Measurements from ENCODE around the gene BTNL3. TPM values are rescaled to one million over a fixed set of nuclear protein-coding genes. Genes with fewer than 3 reads are reported as not detected.
A peak's percentile ranks its signal among the peaks of the same experiment; 100 is the strongest.
"Not testable (repeated sequence)": the region's sequence is repeated elsewhere in the genome, so short reads cannot be mapped to it uniquely, and the experiment has no call there.

Gene BTNL3
- total and polyA plus RNA-seq, 2 donors, result 0.04 TPM; not detected in 1

- H3K27ac ChIP-seq (ENCODE audit: low read depth), result no peak overlapping the region
- H3K4me3 ChIP-seq (ENCODE audit: low read depth, low read length), result no peak overlapping the region
- no peak for DNase-seq (ENCODE audit: extremely low spot score)
- no peaks in the 10 kb centered on the region for H3K36me3 ChIP-seq (ENCODE audit: insufficient read depth)
- WGBS, result 58% methylated on average over 10 of the region's 10 CpGs
- H3K4me1 ChIP-seq (ENCODE audit: insufficient read depth), result no peaks in the 10 kb centered on the region
Observed at GRCh38 chr5:181045316-181045715, 56.7 kb downstream of the BTNL3 start.

GRCh38 chr5:181045857-181046256, 57.2 kb downstream of the BTNL3 start:
- not testable (repeated sequence) for DNase-seq (ENCODE audit: extremely low spot score); H3K27ac ChIP-seq (ENCODE audit: low read depth); H3K4me1 ChIP-seq (ENCODE audit: insufficient read depth); H3K36me3 ChIP-seq (ENCODE audit: insufficient read depth); H3K4me3 ChIP-seq (ENCODE audit: low read depth, low read length)
- 0% methylated on average over 1 of the region's 1 CpG for WGBS

GRCh38 chr5:181047288-181047687, 58.6 kb downstream of the BTNL3 start:
- DNase-seq (ENCODE audit: extremely low spot score), result no peak
- H3K4me1 ChIP-seq (ENCODE audit: insufficient read depth), result no peaks in the 10 kb centered on the region
- no peaks in the 10 kb centered on the region for H3K36me3 ChIP-seq (ENCODE audit: insufficient read depth)
- 73% methylated on average over 2 of the region's 2 CpGs for WGBS
- no peak overlapping the region for H3K27ac ChIP-seq (ENCODE audit: low read depth)
- no peak overlapping the region for H3K4me3 ChIP-seq (ENCODE audit: low read depth, low read length)

GRCh38 chr5:181047921-181048320, 59.3 kb downstream of the BTNL3 start:
- H3K27ac ChIP-seq (ENCODE audit: low read depth), result no peak overlapping the region
- no peak for DNase-seq (ENCODE audit: extremely low spot score)
- no peaks in the 10 kb centered on the region for H3K4me1 ChIP-seq (ENCODE audit: insufficient read depth)
- H3K36me3 ChIP-seq (ENCODE audit: insufficient read depth), result no peaks in the 10 kb centered on the region
- H3K4me3 ChIP-seq (ENCODE audit: low read depth, low read length), result no peak overlapping the region
- 90% methylated on average over 15 of the region's 15 CpGs for WGBS

GRCh38 chr5:181050016-181050415, 61.4 kb downstream of the BTNL3 start:
- H3K36me3 ChIP-seq (ENCODE audit: insufficient read depth), result no peaks in the 10 kb centered on the region
- H3K4me3 ChIP-seq (ENCODE audit: low read depth, low read length), result no peak overlapping the region
- H3K4me1 ChIP-seq (ENCODE audit: insufficient read depth), result no peaks in the 10 kb centered on the region
- H3K27ac ChIP-seq (ENCODE audit: low read depth), result no peak overlapping the region
- no peak for DNase-seq (ENCODE audit: extremely low spot score)
- WGBS, result 89% methylated on average over 5 of the region's 5 CpGs

GRCh38 chr5:181051841-181052671, 63.4 kb downstream of the BTNL3 start:
- no peak for DNase-seq (ENCODE audit: extremely low spot score)
- Histone ChIP-seq H3K27ac (ENCODE audit: low read depth) (no peak overlapping the region), H3K4me3 (ENCODE audit: low read depth, low read length) (peak overlapping the region; percentile 55), H3K4me1 (ENCODE audit: insufficient read depth) (no peaks in the 10 kb centered on the region), H3K36me3 (ENCODE audit: insufficient read depth) (no peaks in the 10 kb centered on the region)
- WGBS, result 17% methylated on average over 27 of the region's 27 CpGs

GRCh38 chr5:181052672-181053487, 64.2 kb downstream of the BTNL3 start:
- Histone ChIP-seq H3K36me3 (ENCODE audit: insufficient read depth) (no peaks in the 10 kb centered on the region), H3K4me3 (ENCODE audit: low read depth, low read length) (peak overlapping the region; percentile 55), H3K27ac (ENCODE audit: low read depth) (no peak overlapping the region), H3K4me1 (ENCODE audit: insufficient read depth) (no peaks in the 10 kb centered on the region)
- WGBS, result under 1% methylated on average over 119 of the region's 120 CpGs
- no peak for DNase-seq (ENCODE audit: extremely low spot score)

- H3K4me1 ChIP-seq (ENCODE audit: insufficient read depth), result no peaks in the 10 kb centered on the region
- peak overlapping the region; percentile 55 for H3K4me3 ChIP-seq (ENCODE audit: low read depth, low read length)
- H3K27ac ChIP-seq (ENCODE audit: low read depth), result no peak overlapping the region
- no peaks in the 10 kb centered on the region for H3K36me3 ChIP-seq (ENCODE audit: insufficient read depth)
- DNase-seq (ENCODE audit: extremely low spot score), result no peak
- 1% methylated on average over 45 of the region's 45 CpGs for WGBS
Observed at GRCh38 chr5:181053488-181054121, 65.0 kb downstream of the BTNL3 start.

- Histone ChIP-seq H3K36me3 (ENCODE audit: insufficient read depth) (no peaks in the 10 kb centered on the region), H3K27ac (ENCODE audit: low read depth) (no peak overlapping the region), H3K4me3 (ENCODE audit: low read depth, low read length) (peak overlapping the region; percentile 55), H3K4me1 (ENCODE audit: insufficient read depth) (no peaks in the 10 kb centered on the region)
- WGBS, result 16% methylated on average over 7 of the region's 7 CpGs
- no peak for DNase-seq (ENCODE audit: extremely low spot score)
Observed at GRCh38 chr5:181054138-181054537, 65.5 kb downstream of the BTNL3 start.

GRCh38 chr5:181054871-181055459, 66.3 kb downstream of the BTNL3 start:
- no peaks in the 10 kb centered on the region for H3K36me3 ChIP-seq (ENCODE audit: insufficient read depth)
- no peaks in the 10 kb centered on the region for H3K4me1 ChIP-seq (ENCODE audit: insufficient read depth)
- 28% methylated on average over 7 of the region's 7 CpGs for WGBS
- no peak overlapping the region for H3K4me3 ChIP-seq (ENCODE audit: low read depth, low read length)
- no peak overlapping the region for H3K27ac ChIP-seq (ENCODE audit: low read depth)
- DNase-seq (ENCODE audit: extremely low spot score), result no peak

Small RNA genes within 50 kb of the gene (small RNA-seq; reads per million reads assigned to genes)
- gene MIR8089 (not detected), gene RNU6-1036P (not detected), gene RPS29P12 (not detected)

Other genes starting within 250 kb of the BTNL3 start
- gene OR2Y1, start 248.8 kb upstream of the BTNL3 start, total RNA-seq, result not detected
- not detected for gene OR2Y1, start 248.8 kb upstream of the BTNL3 start, polyA plus RNA-seq
- gene MGAT1, start 186.0 kb upstream of the BTNL3 start, total RNA-seq, result 50.6 TPM
- 179 TPM for gene MGAT1, start 186.0 kb upstream of the BTNL3 start, polyA plus RNA-seq
- 32.6 TPM for gene ZFP62, start 127.6 kb upstream of the BTNL3 start, total RNA-seq
- 17.4 TPM for gene ZFP62, start 127.6 kb upstream of the BTNL3 start, polyA plus RNA-seq
- not detected for gene BTNL8, start 89.7 kb upstream of the BTNL3 start, total RNA-seq
- gene BTNL8, start 89.7 kb upstream of the BTNL3 start, polyA plus RNA-seq, result 0.10 TPM
- 7.0 TPM for gene BTNL9, start 51.4 kb downstream of the BTNL3 start, total RNA-seq
- gene BTNL9, start 51.4 kb downstream of the BTNL3 start, polyA plus RNA-seq, result 11.9 TPM
- gene OR2V1, start 142.3 kb downstream of the BTNL3 start, total RNA-seq, result not detected
- gene OR2V1, start 142.3 kb downstream of the BTNL3 start, polyA plus RNA-seq, result not detected
- not detected for gene OR2V2, start 158.7 kb downstream of the BTNL3 start, total RNA-seq
- gene OR2V2, start 158.7 kb downstream of the BTNL3 start, polyA plus RNA-seq, result not detected
- gene TRIM7, start 216.3 kb downstream of the BTNL3 start, total RNA-seq, result 1.2 TPM
- gene TRIM7, start 216.3 kb downstream of the BTNL3 start, polyA plus RNA-seq, result 3.7 TPM
- 8.8 TPM for gene TRIM41, start 234.4 kb downstream of the BTNL3 start, total RNA-seq
- 20.6 TPM for gene TRIM41, start 234.4 kb downstream of the BTNL3 start, polyA plus RNA-seq

Measured in urinary bladder (tissue), 4 donors.